GM12865 (cell line): ENCODE results near the gene RNASE7.

ENCODE experiments used
- DNase-seq: peaks from one replicate; pipeline ENCODE4 v3.0.0; 2010; ENCODE audit warnings: low read depth
- H3K4me3 ChIP-seq: 2 replicates; pipeline ENCODE4 v1.5.1; 2011; ENCODE audit warnings: mild to moderate bottlenecking, low read depth, low read length, control low read depth
- CTCF ChIP-seq: IDR thresholded peaks from 2 replicates; pipeline ENCODE4 v1.5.1; 2011; ENCODE audit warnings: low read length, control low read depth, low read depth, inconsistent platforms; ENCODE audit not compliant: insufficient read depth; ENCODE audit errors: missing control alignments

The RNASE7 gene

GRCh38 chr14:21043387-21043973 is 1.3 kb downstream of the RNASE7 start:
- no peak for DNase-seq
- no peak for TF ChIP-seq CTCF
- no peak overlapping the region for H3K4me3 ChIP-seq

DNA sequence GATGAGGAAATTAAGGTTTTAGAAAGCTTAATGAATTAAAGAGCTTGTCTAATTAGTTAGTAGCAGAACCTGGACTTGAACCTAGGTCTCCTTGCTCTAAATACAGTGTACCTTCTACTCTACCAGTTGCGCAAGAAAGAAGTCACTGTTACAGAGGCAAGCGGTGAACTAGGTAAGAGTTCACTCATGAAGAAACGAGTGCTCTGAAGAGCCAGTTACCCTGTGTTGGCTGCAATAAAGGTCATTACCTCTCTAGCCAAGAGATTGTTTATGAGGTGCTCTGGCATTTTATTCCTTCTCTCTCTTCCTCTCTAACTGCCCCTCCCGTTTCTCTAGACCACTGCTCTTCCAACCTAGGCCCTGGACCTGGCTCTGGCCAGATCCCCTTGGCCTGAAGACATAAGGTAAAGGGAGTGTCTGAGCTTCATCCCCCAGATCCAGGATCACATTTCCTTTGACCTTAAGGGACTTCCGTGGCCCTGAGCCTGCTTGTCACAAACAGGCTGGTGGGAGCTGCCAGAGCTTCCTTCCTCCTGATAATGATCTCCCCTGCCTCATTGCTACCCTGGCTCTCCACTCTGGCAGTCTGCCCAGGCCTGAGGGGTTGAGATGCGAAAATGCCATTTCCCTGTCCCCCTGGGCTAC is 1.9 kb downstream of the RNASE7 start:
- no peak for DNase-seq
- H3K4me3 ChIP-seq, result no peak overlapping the region
- TF ChIP-seq CTCF, result no peak

DNA sequence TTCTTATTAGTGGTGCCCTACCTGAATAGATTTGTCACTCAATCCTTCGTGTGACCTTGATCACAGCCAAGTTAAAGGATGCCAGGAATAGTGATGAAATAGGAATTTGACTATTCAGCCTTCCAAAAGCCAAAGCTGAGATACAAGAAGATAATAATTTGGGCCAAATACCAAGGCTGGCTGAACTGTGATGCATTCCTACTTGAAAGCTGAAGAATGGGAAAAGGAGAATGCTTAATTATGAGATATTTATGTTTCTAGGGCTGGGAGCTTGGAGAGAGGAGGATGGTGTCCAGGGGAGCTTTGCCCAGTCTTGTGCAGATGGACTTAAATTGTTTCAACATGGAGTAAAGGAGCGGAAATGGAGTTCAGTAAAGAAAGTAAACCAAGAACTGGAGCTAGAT is 5.2 kb downstream of the RNASE7 start:
- H3K4me3 ChIP-seq, result no peak overlapping the region
- no peak for DNase-seq

GRCh38 chr14:21048638-21049037 is 6.5 kb downstream of the RNASE7 start:
- no peak for DNase-seq
- H3K4me3 ChIP-seq, result no peak overlapping the region
- TF ChIP-seq CTCF, result no peak

More for the DNA sequence above, 5.2 kb downstream of the RNASE7 start:
- no peak for TF ChIP-seq CTCF

- no peak for TF ChIP-seq CTCF
- H3K4me3 ChIP-seq, result no peak overlapping the region
- no peak for DNase-seq
These were observed 7.1 kb downstream of the RNASE7 start for GRCh38 chr14:21049271-21049673.

- TF ChIP-seq CTCF, result no peak
- no peak for DNase-seq
These were observed 8.4 kb downstream of the RNASE7 start for GRCh38 chr14:21050597-21050996.

More at GRCh38 chr14:21050597-21050996, 8.4 kb downstream of the RNASE7 start:
- no peak overlapping the region for H3K4me3 ChIP-seq
